HG02943 (cell line): Measurements from ENCODE around the gene OSBPL9.
"Not testable (repeated sequence)": the region's sequence is repeated elsewhere in the genome, so short reads cannot be mapped to it uniquely, and the experiment has no call there.

Source experiments
- ATAC-seq: cut with Tn5 transposase; IDR thresholded peaks from one replicate; pipeline ENCODE4 v1.9.1; 2021; ENCODE audit warnings: mild to moderate bottlenecking, low read depth, moderate library complexity; ENCODE audit not compliant: unreplicated experiment

Gene OSBPL9

DNA sequence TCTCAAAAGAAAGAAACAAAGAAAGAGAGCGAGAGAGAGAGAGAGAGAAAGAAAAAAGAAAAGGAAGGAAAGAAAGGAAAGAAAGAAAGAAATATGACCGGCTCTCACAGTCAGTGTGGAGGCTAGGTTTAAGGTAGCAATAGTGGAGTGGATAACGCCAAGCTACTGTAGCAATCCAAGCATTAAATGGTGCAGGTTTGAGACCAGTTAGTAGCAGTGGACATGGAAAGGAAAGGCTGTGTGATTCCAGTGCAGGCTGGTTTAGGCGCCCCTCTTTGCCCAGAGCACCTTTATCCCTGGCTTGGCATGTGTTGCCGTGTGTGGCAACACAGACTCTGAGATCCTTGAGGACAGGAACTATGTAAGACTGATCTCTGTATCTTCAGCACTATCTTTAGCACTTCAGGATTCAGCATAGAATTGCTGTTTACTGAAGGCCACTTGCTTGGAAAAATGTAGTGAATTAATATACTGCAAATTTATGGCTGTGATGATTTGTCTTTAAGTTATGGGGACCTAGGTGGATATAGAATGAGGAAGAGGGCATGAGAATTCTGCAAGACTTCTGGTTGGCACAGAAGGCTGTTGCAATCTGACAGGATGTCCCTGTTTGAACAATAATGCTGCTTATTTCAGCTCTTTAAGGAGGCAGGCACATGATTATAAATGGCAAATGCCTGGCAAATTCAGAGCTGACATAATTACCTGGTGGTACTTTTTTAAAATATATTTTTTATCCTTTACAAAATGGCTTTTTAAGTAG, 10.8 kb upstream of the OSBPL9 start:
- no peak for ATAC-seq

DNA sequence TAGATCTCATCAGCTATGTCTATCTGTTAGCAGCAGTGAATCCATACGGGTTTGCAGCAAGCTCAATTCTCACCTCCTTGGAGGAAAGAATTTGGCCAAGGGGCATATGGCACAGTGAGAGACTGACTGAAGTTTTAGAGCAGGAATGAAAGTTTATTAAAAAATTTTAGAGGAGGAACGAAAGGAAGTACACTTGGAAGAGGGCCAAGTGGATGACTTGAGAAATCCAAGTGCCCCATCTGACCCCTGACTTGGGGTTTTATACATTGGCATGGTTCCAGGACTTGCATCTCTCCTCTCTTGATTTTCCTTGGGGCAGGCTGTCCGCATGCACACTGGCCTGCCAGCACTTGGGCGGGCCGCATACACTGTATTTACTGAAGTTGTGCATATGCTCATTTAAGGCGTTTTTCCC, 9.2 kb upstream of the OSBPL9 start:
- ATAC-seq = no peak

DNA sequence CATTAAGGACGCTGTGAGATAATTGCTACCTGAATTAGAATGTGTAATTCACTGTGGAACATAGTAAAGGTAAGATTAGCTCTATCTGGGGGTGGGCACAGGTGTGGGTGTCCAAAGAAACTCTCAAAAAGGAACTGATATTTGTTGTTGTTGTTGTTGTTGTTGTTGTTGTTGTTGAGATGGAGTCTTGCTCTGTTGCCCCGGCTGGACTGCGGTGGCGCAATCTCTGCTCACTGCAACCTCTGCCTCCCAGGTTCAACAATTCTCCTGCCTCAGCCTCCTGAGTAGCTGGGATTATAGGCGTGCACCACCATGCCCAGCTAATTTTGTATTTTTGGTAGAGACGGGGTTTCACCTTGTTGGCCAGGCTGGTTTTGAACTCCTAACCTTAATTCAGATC, 6.8 kb upstream of the OSBPL9 start:
- ATAC-seq = not testable (repeated sequence)

DNA sequence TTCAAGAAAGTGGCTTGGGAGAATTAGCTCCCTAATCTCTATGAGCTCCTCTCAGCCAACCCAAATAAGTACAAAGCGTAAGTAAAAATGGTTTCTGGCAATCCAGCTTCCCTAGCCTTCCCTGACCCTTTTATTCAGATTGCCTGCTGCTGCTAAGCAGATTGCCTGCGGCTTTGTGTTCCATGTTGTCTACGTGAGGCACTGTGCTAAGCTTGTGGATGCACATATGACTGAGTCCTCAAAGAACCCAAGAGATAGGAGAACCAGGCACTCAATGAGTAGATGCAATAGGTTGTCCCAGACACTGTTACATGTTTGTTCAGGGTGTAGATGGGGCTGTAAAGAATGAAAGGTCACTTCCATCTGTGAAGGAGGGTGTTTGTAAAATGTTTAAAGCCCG, 6.3 kb upstream of the OSBPL9 start:
- ATAC-seq = no peak

DNA sequence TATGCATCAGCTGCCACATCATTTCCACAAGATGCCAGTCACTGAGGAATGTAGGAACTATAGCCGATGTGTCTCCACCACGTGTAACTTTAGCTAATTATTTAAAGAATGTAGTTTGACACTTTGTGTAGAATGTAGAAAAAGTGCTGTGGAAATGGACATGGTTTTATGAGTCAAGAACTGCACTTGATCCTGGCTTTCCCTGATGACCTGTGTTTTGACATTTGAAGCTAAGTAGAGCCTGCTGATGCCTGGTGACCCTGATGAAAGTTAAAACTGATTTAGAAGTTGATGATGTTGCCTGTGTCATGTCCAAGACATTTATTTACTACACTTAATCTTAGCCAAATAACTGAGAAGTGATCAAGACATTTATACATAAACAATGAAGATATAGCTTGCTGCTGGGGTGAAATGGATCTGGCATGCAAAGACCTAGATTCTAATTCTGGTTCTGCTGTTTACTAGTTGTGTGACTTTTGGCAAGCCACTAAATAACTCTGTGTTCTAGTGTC, 4.4 kb upstream of the OSBPL9 start:
- ATAC-seq = no peak

DNA sequence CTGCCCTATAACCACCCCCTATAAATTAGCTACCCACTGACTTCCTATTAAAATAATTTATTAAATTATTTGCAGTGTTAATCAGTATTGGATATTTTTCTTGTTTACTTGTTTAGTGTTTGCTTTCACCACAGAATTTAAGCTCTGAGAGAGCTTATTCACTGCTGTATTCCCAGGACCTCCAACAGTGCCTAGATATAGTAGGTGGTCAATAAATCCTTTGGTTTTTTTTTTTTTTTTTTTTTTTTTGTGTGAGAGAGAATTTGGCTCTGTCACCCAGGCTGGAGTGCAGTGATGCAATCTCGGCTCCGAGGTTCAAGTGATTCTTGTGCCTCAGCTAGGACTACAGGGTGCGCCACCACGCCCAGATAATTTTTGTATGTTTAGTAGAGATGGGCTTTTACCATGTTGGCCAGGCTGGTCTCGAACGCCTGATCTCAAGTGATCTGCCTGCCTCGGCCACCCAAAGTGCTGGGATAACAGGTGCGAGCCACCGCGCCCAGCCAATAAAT, 1.1 kb upstream of the OSBPL9 start:
- no peak for ATAC-seq

DNA sequence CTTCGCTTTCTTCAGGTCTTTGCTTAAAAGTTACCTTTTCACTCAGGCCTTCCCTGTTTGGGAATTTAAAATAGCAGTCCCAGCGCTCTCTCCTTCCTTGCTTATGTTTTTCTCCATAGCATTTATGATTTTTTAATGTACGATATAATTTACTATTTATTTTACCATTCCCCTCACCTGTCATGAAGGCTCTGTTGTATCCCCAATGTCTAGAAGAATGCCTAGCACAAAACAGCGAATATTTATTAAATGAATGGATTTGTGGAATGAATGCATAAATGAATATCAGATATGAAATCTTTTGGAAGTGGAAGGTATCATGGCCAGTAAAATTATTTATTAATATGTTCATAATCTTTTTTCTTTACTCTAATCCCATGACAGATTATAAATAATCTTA, 402 bp upstream of the OSBPL9 start:
- no peak for ATAC-seq

DNA sequence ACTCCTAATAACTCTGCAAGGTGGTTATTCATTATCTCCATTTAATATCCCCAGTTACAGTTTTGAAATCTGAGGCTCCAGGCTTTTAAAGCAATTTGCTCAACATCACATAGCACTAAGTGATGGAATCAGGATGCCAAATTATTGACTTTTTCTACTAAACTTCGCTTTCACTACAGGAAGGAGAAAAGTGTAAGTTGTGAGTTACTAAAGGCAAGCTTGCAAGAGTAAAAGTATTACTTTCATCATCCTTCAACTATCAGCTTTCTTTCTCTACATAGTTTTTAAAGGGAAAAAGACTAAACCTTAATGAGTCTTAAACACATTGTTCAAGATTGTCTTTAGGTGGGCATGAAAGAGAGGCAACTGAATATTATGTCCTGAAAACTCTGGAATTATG, 1.8 kb downstream of the OSBPL9 start:
- no peak for ATAC-seq

DNA sequence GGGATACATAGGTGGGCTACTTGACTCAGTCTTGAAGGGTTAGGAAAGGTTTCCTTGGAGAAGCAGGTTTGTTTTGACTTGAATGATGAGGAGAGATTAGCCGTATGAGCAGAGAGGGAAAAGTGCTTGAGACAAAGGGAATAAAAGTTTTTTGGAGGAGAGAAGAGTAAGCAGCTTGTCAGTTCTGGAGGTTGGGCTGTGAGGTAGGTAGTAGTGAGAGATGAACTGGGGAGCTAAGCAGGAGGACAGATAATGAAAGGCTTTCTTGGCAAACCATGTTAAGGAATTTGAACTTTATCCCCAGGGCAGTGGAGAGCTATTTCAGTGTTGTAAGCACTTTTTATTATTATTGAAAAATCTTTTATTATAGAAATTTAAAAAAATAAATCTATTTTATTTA, 3.6 kb downstream of the OSBPL9 start:
- ATAC-seq = no peak

DNA sequence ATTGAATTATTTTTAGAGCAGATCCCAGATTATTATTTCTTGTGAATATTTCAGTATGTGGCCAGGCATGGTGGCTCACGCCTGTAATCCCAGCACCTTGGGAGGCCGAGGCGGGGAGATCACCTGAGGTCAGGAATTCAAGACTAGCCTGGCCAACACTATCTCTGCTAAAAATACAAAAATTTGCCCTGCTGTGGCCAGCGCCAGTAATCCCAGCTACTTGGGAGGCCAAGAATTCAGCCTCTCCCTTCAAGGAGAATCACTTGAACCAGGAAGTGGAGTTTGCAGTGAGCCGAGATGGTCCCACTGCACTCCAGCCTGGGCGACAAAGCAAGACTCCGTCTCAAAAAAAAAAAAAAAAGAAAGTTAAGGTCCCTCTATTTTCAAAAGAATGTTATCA, 4.3 kb downstream of the OSBPL9 start:
- no peak for ATAC-seq

DNA sequence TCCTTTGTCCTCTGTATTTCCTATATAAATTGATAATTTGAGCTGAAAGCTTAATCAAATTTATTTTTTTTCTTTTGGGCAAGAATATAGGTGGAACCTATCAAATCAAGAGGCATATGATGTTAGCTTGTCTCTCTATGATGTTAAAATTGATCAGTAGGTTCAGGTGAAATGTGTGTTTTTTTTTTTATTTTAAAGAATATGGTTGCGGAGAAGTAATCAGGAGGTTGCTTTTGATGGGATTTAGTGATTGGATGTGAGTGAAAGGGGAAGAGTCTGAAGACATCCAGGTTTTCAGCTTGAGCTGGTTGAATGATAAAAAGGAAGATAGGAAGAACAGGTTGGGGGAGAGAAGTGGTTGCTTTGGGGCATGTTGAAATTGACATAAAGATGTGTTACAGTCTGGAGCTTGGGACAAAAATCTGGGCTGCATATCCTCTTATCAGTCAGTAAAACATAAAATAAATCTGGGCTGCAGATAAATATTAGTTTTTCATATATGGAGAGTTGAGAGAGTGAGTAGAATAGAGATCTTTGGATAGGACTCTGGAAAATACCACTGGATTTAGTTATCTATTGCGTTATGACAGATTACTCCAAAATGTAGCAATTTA, 5.1 kb downstream of the OSBPL9 start:
- ATAC-seq = no peak

DNA sequence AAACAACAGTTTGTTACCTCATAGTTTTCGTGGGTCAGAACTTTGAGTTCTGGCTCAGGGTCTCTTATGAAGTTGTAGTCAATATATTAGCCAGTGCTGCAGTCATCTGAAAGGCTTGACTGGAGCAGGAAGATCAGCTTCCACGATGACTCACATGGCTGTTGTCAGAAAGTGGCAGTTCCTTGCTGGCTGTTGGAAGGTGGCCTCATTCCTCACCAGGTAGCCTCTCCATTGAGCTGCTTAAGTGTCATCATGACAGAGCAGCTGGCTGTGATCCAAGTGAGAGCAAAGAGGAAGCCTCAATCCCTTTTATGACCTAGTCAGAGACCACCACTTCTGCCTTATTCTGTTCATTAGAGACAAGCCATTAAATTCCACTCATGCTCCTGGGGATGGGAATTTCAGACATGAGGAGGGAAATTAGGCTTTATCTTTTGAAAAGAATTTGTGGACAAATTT, 5.6 kb downstream of the OSBPL9 start:
- no peak for ATAC-seq

DNA sequence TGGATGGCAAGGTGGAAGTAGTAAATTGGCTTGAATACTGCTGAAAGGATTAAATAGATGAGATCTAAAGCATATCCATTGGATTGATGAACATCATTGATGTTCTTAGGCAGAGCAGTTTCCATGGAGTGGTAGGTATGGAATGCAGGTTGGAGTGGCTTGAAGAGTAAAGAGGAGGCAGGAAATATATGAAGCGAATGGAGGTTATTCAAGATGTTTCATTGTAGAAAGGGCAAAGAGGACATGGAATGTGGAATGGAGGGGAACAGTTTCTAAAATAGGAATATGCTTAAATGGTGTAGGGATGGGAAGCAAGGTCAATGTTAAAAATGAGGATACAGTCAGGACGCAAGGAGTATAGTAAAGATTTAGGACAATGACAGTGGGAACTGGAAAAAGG, 6.1 kb downstream of the OSBPL9 start:
- ATAC-seq = no peak

DNA sequence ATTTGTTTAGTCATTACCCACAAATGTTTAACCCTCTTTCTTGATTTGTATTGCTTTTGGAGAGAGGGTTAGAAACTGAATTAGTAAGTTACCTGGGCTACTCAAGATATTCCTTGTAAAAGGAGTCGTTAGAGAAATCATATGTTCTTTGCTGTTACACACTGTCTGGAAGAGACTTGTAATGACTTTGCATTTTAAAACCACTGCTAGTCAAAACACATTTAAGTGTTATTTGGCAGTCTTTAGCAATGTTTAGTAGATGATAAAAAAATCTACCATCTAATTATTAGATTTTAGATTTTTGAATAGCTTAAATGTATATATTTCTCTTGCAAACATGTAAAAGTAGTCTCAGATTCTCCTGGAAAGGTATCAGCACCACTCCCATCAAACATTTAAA, 6.6 kb downstream of the OSBPL9 start:
- no peak for ATAC-seq

DNA sequence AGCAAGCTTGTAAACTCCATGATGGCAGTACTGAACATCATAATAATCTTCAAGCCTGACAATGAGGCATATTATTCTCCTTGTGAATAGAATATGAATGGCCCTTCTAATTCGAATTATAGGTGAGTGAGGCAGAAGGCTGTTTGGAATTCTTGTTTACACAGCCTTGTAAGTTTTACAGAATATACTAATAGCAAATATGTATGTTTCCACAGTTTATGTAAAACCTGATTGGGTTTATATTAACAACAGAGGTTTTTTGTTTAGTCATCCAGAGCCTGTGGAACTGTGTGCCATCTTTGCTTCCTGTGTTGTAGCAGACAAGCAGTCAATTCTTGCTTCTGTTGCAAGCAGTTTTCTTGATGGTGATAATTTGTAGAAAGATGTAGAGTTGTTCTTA, 8.0 kb downstream of the OSBPL9 start:
- ATAC-seq = no peak

DNA sequence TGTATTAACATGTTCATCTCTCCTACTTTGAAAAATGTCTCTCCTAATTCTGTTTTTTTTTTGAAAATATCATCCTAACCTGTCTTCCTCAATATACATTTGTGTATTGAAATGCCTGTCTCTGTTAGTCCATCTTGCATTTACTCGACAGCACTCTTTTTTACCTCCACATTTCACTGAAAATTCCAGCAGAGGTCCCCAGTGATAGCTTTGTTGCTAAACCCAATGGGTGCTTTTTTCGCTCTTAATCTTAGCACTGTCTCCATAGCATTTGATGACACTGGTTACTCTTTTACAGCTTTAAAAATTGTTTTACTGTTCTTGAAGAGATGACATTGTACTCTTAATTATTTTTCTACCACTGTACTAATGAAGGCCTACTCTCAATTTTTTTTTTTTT, 10.8 kb downstream of the OSBPL9 start:
- ATAC-seq = no peak

DNA sequence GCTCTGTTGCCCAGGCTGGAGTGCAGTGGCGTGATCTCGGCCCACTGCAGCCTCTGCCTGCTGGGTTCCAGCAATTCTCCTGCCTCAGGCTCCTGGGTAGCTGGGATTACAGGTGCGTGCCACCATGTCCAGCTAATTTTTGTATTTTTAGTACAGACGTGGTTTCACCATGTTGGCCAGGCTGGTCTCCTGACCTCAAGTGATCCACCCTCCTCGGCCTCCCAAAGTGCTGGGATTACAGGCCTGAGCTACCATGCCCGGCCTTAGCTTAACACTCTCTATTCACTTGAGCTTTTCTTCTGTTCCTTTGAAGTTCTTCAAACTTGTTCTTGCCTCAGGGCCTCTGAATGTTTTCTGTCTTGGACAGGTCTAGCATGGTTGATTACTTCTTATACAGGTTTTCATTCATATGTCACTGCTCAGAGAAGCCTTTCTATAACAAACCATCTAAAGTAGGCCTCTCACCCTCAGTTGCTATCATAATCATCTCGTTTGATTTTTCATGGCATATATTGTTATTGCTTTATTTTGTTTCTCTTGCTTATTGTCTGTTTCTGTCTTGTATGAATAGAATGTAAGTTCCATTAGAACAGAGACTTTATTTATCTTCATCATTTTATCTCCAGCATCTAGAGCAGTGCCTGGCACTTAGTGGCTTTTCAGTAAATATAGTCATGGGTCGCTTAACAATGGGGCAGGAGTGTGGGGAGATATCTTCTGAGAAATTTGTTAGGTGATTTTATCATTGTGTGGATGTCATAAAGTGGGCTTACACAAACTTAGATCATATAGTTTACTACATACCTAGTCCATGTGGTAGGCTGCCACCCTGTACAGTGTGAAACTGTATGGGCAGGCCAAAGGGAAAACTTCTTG, 12.1 kb downstream of the OSBPL9 start:
- ATAC-seq = no peak

DNA sequence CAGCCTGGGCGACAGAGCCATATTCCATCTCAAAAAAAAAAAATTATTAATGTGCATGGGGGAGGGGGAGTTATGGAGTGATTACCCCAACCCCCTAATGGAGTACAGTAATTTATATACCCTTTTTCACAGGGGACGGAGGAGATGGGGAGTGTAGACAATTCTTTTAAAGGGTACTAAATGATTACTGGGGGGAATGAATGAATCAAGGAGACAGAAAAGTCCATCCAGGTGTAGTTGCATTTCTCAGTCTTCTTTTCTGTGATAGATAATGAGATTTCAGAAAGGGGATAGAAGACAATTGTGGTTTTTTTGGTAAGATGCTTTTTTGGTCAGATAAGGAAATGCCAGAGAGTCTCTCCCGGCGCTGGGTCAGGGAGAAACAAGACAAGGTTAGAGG, 13.0 kb downstream of the OSBPL9 start:
- ATAC-seq = no peak

DNA sequence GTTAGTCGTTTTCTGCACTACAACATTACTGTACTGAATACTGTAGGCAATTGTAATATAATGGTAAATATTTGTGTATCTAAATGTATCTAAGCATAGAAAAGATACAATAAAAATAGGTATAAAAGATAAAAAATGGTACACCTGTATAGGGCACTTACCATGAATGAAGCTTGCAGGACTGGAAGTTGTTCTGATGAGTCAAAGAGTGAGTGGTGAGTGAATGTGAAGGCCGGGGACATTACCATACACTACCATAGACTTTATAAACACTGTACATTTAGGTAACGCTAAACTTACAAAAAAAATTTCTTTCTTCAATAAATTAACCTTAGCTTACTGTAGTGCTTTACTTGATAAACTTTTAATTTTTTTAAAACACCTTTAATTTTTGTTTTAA, 13.5 kb downstream of the OSBPL9 start:
- no peak for ATAC-seq

DNA sequence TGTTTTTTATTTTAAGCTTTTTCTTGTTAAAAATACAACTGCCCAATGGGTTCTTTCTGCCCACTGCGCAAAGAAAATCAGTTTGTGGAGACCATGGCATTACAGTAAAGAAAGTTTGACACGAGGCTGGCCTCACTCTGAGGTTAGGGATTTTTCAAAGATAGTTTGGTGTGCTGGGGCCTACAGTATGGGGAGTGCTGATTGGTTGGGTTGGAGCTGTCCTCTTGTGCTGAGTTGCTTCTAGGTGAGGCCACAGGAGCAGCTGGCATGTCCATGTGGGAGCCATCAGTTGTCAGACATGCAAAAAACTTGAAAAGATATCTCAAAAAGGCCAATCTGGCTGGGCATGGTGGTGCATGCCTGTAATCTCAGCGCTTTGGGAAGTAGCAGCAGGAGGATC, 14.0 kb downstream of the OSBPL9 start:
- ATAC-seq = no peak

DNA sequence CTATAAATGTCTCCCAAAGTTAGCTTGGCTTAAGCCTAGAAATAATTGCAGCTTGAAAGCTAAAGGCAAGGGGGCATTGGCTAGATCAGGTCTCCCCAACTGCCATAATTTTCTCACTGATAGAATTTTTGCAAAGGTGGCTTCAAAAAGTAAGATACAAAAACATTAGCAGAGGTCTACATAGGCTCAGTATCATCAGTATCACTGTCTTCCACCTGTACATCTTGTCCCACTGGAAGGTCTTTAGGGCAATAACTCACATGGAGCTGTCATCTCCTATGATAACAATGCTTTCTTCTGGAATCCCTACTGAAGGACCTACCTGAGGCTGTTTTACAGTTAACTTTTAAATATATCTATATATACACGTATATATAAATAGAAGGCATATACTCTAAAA, 14.9 kb downstream of the OSBPL9 start:
- ATAC-seq = no peak
